DOHH2 (cell line): ENCODE data around the gene LDAH.

ENCODE experiments used
- CTCF ChIP-seq: fragments of 200-600 bp; sonication (generic); IDR thresholded peaks from one replicate; pipeline ENCODE4 v1.5.1; 2014; ENCODE audit warnings: antibody characterized with exemption, mild to moderate bottlenecking, low read depth, low read length; ENCODE audit not compliant: poor library complexity, severe bottlenecking
- EZH2phosphoT487 ChIP-seq: fragments of 200-600 bp; sonication (generic); IDR thresholded peaks from 2 replicates; pipeline ENCODE4 v1.6.1; 2017; ENCODE audit warnings: borderline replicate concordance, mild to moderate bottlenecking, antibody characterized with exemption, low read length, moderate library complexity, mixed read lengths

DNA sequence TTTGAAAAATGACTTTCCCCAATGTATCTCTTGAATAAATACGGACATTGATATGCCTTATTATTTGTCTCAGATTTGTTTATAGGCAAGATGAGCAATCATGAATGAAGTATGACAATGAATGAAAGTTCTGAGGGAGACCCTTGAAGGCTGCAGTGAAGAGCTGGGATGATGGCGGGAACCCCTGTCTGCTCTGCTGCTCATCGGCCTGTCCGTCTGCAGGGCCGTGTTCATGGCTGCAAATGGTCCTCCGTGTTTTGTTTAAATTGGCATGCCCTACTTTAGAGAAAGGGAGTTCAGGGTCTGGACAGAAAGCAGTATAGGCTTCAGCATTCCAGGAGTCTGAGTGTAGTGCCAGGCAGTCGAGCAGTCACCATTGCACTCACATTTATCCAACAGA is 170.8 kb downstream of the LDAH start:
- TF ChIP-seq CTCF (no peak), EZH2phosphoT487 (no peak)
